Measurements from ENCODE around the gene SS18L1.

Gene SS18L1

GRCh38 chr20:62120365-62120762 is 23.2 kb upstream of the SS18L1 start:
- no peak for DNase-seq

- DNase-seq, result no peak
These were observed 22.4 kb upstream of the SS18L1 start for GRCh38 chr20:62120990-62121775.

GRCh38 chr20:62121776-62122653 is 21.6 kb upstream of the SS18L1 start, which contains the start of gene LSM14B:
TSS of gene LSM14B (plus strand) at chr20:62122475. CDS start at chr20:62122667, 192 bp downstream.
- peak; percentile 99 for DNase-seq

- peak; percentile 67 for DNase-seq
These were observed 20.7 kb upstream of the SS18L1 start for GRCh38 chr20:62122654-62123449.

GRCh38 chr20:62123450-62124118 is 20.0 kb upstream of the SS18L1 start:
- no peak for DNase-seq

GRCh38 chr20:62126141-62126540 is 17.4 kb upstream of the SS18L1 start:
- DNase-seq, result no peak

GRCh38 chr20:62127799-62128198 is 15.8 kb upstream of the SS18L1 start:
- no peak for DNase-seq

GRCh38 chr20:62128502-62128901 is 15.1 kb upstream of the SS18L1 start:
- no peak for DNase-seq

- DNase-seq, result no peak
These were observed 13.6 kb upstream of the SS18L1 start for GRCh38 chr20:62129731-62130531.

- no peak for DNase-seq
These were observed 11.8 kb upstream of the SS18L1 start for GRCh38 chr20:62131560-62132320.

- no peak for DNase-seq
These were observed 11.1 kb upstream of the SS18L1 start for GRCh38 chr20:62132421-62132820.

GRCh38 chr20:62133051-62133845 is 10.3 kb upstream of the SS18L1 start:
- DNase-seq, result no peak

GRCh38 chr20:62133864-62134263 is 9.7 kb upstream of the SS18L1 start:
- DNase-seq, result no peak

- DNase-seq, result no peak
These were observed 8.8 kb upstream of the SS18L1 start for GRCh38 chr20:62134735-62135231.

GRCh38 chr20:62135573-62136266 is 7.8 kb upstream of the SS18L1 start:
- DNase-seq, result no peak

- DNase-seq, result peak; percentile 66
These were observed 7.1 kb upstream of the SS18L1 start for GRCh38 chr20:62136283-62137091.

- no peak for DNase-seq
These were observed 6.5 kb upstream of the SS18L1 start for GRCh38 chr20:62137092-62137384.

GRCh38 chr20:62137478-62138203 is 5.9 kb upstream of the SS18L1 start:
- DNase-seq, result no peak

Measured in left hindlimb (tissue), 1 donor.